Mesenchymal stem cell (in vitro differentiated cells and primary cell): ENCODE measurements around the gene ADAM17. TPM values are rescaled to one million over a fixed set of nuclear protein-coding genes. Genes with fewer than 3 reads are reported as not detected.

Experiments used
- DNase-seq: peaks from one replicate; pipeline ENCODE4 v3.0.0-alpha.2; 2013
- H2AFZ ChIP-seq: one replicate; pipeline ENCODE4 v1.6.1; 2013; ENCODE audit warnings: low read depth, mild to moderate bottlenecking, control low read depth, inconsistent platforms, low read length, moderate library complexity
- H2AK5ac ChIP-seq: 2 replicates; pipeline ENCODE4 v1.6.1; 2013; ENCODE audit warnings: low read length, moderate library complexity, mild to moderate bottlenecking, inconsistent platforms; ENCODE audit not compliant: severe bottlenecking
- H2BK120ac ChIP-seq: one replicate; pipeline ENCODE4 v1.6.1; 2013; ENCODE audit warnings: low read depth, mild to moderate bottlenecking, inconsistent platforms, low read length, moderate library complexity
- H2BK12ac ChIP-seq, 2 experiments: one replicate each; pipeline ENCODE4 v1.6.1; 2013; ENCODE audit warnings: inconsistent platforms in 2 of 2, low read length in 2 of 2, mild to moderate bottlenecking in 2 of 2, moderate library complexity in 2 of 2, control low read depth in 1 of 2
- H2BK15ac ChIP-seq: one replicate; pipeline ENCODE4 v1.6.1; 2013; ENCODE audit warnings: mild to moderate bottlenecking, low read depth, inconsistent platforms; ENCODE audit not compliant: poor library complexity, severe bottlenecking
- H2BK5ac ChIP-seq: 2 replicates; pipeline ENCODE4 v1.6.1; 2013; ENCODE audit warnings: low read depth, mild to moderate bottlenecking, low read length, control low read depth, inconsistent platforms; ENCODE audit not compliant: poor library complexity, severe bottlenecking
- H3K14ac ChIP-seq, 2 experiments: one replicate each; pipeline ENCODE4 v1.6.1; 2013; ENCODE audit warnings: inconsistent platforms in 2 of 2, low read length in 2 of 2, control low read depth in 1 of 2, mild to moderate bottlenecking in 1 of 2, moderate library complexity in 1 of 2
- H3K18ac ChIP-seq, 2 experiments: one replicate each; pipeline ENCODE4 v1.6.1; 2013; ENCODE audit warnings: inconsistent platforms in 2 of 2, low read length in 2 of 2, control low read depth in 1 of 2, low read depth in 1 of 2, mild to moderate bottlenecking in 1 of 2
- H3K23ac ChIP-seq, 2 experiments: one replicate each; pipeline ENCODE4 v1.6.1; 2013; ENCODE audit warnings: inconsistent platforms in 2 of 2, low read length in 2 of 2, mild to moderate bottlenecking in 2 of 2, moderate library complexity in 2 of 2, control low read depth in 1 of 2
- H3K27ac ChIP-seq: 2 replicates; pipeline ENCODE4 v1.5.1; 2013; ENCODE audit warnings: mild to moderate bottlenecking, moderate library complexity, low read length, control low read depth, inconsistent platforms; ENCODE audit not compliant: poor library complexity, severe bottlenecking
- H3K27me3 ChIP-seq, 2 experiments: 2 replicates each; pipeline versions ENCODE4 v1.6.1 to v1.7.0; 2013; ENCODE audit warnings: low read length in 2 of 2, mild to moderate bottlenecking in 2 of 2, moderate library complexity in 2 of 2, control low read depth in 1 of 2, inconsistent platforms in 1 of 2; ENCODE audit not compliant: control insufficient read depth in 1 of 2, insufficient read depth in 1 of 2
- H3K36me3 ChIP-seq, 2 experiments: 2 replicates each; pipeline versions ENCODE4 v1.6.1 to v1.7.0; 2013; ENCODE audit warnings: low read length in 2 of 2, control low read depth in 1 of 2, inconsistent platforms in 1 of 2, low read depth in 1 of 2, mild to moderate bottlenecking in 1 of 2; ENCODE audit not compliant: insufficient read depth in 2 of 2, control insufficient read depth in 1 of 2
- H3K4ac ChIP-seq, 2 experiments: one replicate each; pipeline ENCODE4 v1.6.1; 2013; ENCODE audit warnings: inconsistent platforms in 2 of 2, low read length in 2 of 2, mild to moderate bottlenecking in 2 of 2, moderate library complexity in 2 of 2, control low read depth in 1 of 2, low read depth in 1 of 2
- H3K4me1 ChIP-seq: 2 replicates; pipeline ENCODE4 v1.6.1; 2013; ENCODE audit warnings: low read depth, low read length, control low read depth; ENCODE audit not compliant: control insufficient read depth, insufficient read depth
- H3K4me2 ChIP-seq: 2 replicates; pipeline ENCODE4 v1.6.1; 2013; ENCODE audit warnings: low read length, mild to moderate bottlenecking, inconsistent platforms; ENCODE audit not compliant: poor library complexity, severe bottlenecking
- H3K4me3 ChIP-seq, 2 experiments: 2 replicates each; pipeline versions ENCODE4 v1.5.1 to v1.7.0; 2013; ENCODE audit warnings: low read length in 2 of 2, mild to moderate bottlenecking in 2 of 2, control low read depth in 1 of 2, low read depth in 1 of 2; ENCODE audit not compliant: insufficient read depth in 1 of 2
- H3K79me1 ChIP-seq: replicated peaks from 2 replicates; pipeline ENCODE4 v1.6.1; 2013; ENCODE audit warnings: mild to moderate bottlenecking, control low read depth, low read length, inconsistent platforms; ENCODE audit not compliant: poor library complexity, severe bottlenecking
- H3K9ac ChIP-seq: 2 replicates; pipeline ENCODE4 v1.7.0; 2013; ENCODE audit warnings: mild to moderate bottlenecking, low read length, moderate library complexity
- H3K9me3 ChIP-seq: 2 replicates; pipeline ENCODE4 v1.7.0; 2013; ENCODE audit warnings: mild to moderate bottlenecking, low read length; ENCODE audit not compliant: control insufficient read depth
- H4K8ac ChIP-seq: one replicate; pipeline ENCODE4 v1.6.1; 2013; ENCODE audit warnings: inconsistent platforms, mild to moderate bottlenecking, low read length, moderate library complexity
- H4K91ac ChIP-seq: one replicate; pipeline ENCODE4 v1.6.1; 2013; ENCODE audit warnings: mild to moderate bottlenecking, low read length, inconsistent platforms
- WGBS: methylation state at CpG from one replicate; pipeline ENCODE4 v1.1.7; 2013; ENCODE audit warnings: mixed read lengths; 5-methylcytosine and 5-hydroxymethylcytosine counted together
- polyA plus RNA-seq, 2 experiments: library from polyadenylated mRNA; stranded (reverse); fragments of 200-250 nt; gene quantifications; one replicate each; pipeline ENCODE4 v1.2.3, GENCODE V29; 2013

The ADAM17 gene
- polyA plus RNA-seq (2013, experiment 1 of 2) = 29.8 TPM
- polyA plus RNA-seq (2013, experiment 2 of 2) = 29.7 TPM

GRCh38 chr2:9555297-9556120 is at the start of gene ADAM17:
ADAM17 (minus strand) TSS chr2:9555830; CDS start chr2:9555605, 225 bp downstream.
- H3K18ac ChIP-seq = peak within 1 kb of the TSS; percentile 96 to 97
- H3K4me2 ChIP-seq = peak within 1 kb of the TSS; percentile 82
- H3K14ac ChIP-seq = peak within 1 kb of the TSS; percentile 66 to 95
- peak within 1 kb of the TSS; percentile 100 for H2BK120ac ChIP-seq
- H4K8ac ChIP-seq = peak within 1 kb of the TSS; percentile 99
- H3K9me3 ChIP-seq = no peaks in the 10 kb centered on the region
- H2BK5ac ChIP-seq = peak within 1 kb of the TSS; percentile 96
- peak within 1 kb of the TSS; percentile 87 for H2BK15ac ChIP-seq
- H3K23ac ChIP-seq = peak within 1 kb of the TSS in 1 of 2 experiments; percentile 2
- peak within 1 kb of the TSS; percentile 21 to 78 for H2BK12ac ChIP-seq
- no peaks in the 10 kb centered on the region for H3K27me3 ChIP-seq
- H3K36me3 ChIP-seq = no peaks in the 10 kb centered on the region
- peaks cover 4% of the 10 kb centered on the region for H3K79me1 ChIP-seq
- peaks cover 5% of the 10 kb centered on the region for H3K4me1 ChIP-seq
- peak within 1 kb of the TSS; percentile 98 for H4K91ac ChIP-seq
- peak within 1 kb of the TSS; percentile 96 for H3K27ac ChIP-seq
- H3K9ac ChIP-seq = peak within 1 kb of the TSS; percentile 99
- peak within 1 kb of the TSS; percentile 86 for H2AK5ac ChIP-seq
- peak; percentile 97 for DNase-seq
- H2AFZ ChIP-seq = peak within 1 kb of the TSS; percentile 8
- H3K4me3 ChIP-seq = peak within 1 kb of the TSS; percentile 83 to 98
- WGBS = under 1% methylated on average over 66 of the region's 73 CpGs
- peak within 1 kb of the TSS; percentile 93 to 97 for H3K4ac ChIP-seq

- Histone ChIP-seq H3K9ac (no peak overlapping the region), H3K9me3 (peaks cover 27% of the 10 kb centered on the region), H2AFZ (no peak overlapping the region), H3K23ac (no peak overlapping the region), H4K8ac (no peak overlapping the region), H2BK120ac (no peak overlapping the region), H2BK15ac (no peak overlapping the region), H3K14ac (peak overlapping the region in 1 of 2 experiments; percentile 11), H3K18ac (no peak overlapping the region), H2BK12ac (peak overlapping the region in 1 of 2 experiments; percentile 10), H3K79me1 (peaks cover 2% of the 10 kb centered on the region), H3K27ac (no peak overlapping the region), H3K4ac (no peak overlapping the region), H3K27me3 (no peaks in the 10 kb centered on the region), H3K36me3 (peaks cover 16 to 44% of the 10 kb centered on the region in 2 experiments), H3K4me2 (no peak overlapping the region), H2AK5ac (no peak overlapping the region), H2BK5ac (no peak overlapping the region), H4K91ac (no peak overlapping the region), H3K4me1 (peaks cover 2% of the 10 kb centered on the region), H3K4me3 (no peak overlapping the region)
- WGBS = 100% methylated on average over 2 of the region's 3 CpGs
- no peak for DNase-seq
Observed at GRCh38 chr2:9602412-9602811, 46.8 kb upstream of the ADAM17 start.

DNA sequence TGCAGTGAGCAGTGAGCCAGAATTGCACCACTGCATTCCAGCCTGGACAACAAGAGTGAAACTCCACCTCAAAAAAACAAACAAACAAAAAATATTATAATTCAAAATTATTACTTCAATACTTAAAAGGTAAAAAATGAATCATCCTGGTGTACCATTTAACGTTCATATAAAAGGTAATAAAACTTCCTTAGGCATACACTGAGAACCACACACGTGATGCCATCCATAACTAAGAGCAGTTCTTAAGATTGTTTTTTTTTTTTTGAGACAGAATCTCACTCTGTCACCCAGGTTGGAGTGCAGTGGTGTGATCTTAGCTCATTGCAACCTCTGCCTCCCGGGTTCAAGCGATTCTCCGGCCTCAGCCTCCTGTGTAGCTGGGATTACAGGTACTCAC is 45.8 kb upstream of the ADAM17 start:
- no peaks in the 10 kb centered on the region for H3K27me3 ChIP-seq

GRCh38 chr2:9599430-9599829 is 43.8 kb upstream of the ADAM17 start:
- H2BK12ac ChIP-seq = no peak overlapping the region
- no peak overlapping the region for H2BK120ac ChIP-seq
- H3K9ac ChIP-seq = no peak overlapping the region
- H2BK5ac ChIP-seq = no peak overlapping the region
- no peak for DNase-seq
- H3K23ac ChIP-seq = no peak overlapping the region
- no peak overlapping the region for H3K18ac ChIP-seq
- no peak overlapping the region for H3K4ac ChIP-seq
- no peak overlapping the region for H3K14ac ChIP-seq
- no peak overlapping the region for H2BK15ac ChIP-seq
- peaks cover 27% of the 10 kb centered on the region for H3K9me3 ChIP-seq
- H3K36me3 ChIP-seq = peaks cover 19 to 48% of the 10 kb centered on the region in 2 experiments
- H3K4me1 ChIP-seq = peaks cover 3% of the 10 kb centered on the region
- H2AFZ ChIP-seq = no peak overlapping the region
- H4K8ac ChIP-seq = no peak overlapping the region
- WGBS = 95% methylated on average over 1 of the region's 1 CpG
- no peak overlapping the region for H4K91ac ChIP-seq
- no peak overlapping the region for H3K4me2 ChIP-seq
- peaks cover 2% of the 10 kb centered on the region for H3K79me1 ChIP-seq
- no peak overlapping the region for H2AK5ac ChIP-seq
- H3K27me3 ChIP-seq = no peaks in the 10 kb centered on the region
- H3K27ac ChIP-seq = no peak overlapping the region
- peak overlapping the region in 1 of 2 experiments; percentile 11 for H3K4me3 ChIP-seq

More for the DNA sequence above, 45.8 kb upstream of the ADAM17 start:
- H3K23ac ChIP-seq = no peak overlapping the region
- H3K27ac ChIP-seq = no peak overlapping the region
- no peak overlapping the region for H3K4me3 ChIP-seq
- peaks cover 2% of the 10 kb centered on the region for H3K4me1 ChIP-seq
- no peak overlapping the region for H2BK15ac ChIP-seq
- H3K36me3 ChIP-seq = peaks cover 19 to 49% of the 10 kb centered on the region in 2 experiments
- no peak overlapping the region for H4K8ac ChIP-seq
- H3K14ac ChIP-seq = no peak overlapping the region
- H2BK12ac ChIP-seq = no peak overlapping the region
- H3K9ac ChIP-seq = no peak overlapping the region
- WGBS = 98% methylated on average over 3 of the region's 5 CpGs
- H3K79me1 ChIP-seq = peaks cover 2% of the 10 kb centered on the region
- no peak for DNase-seq
- H3K4ac ChIP-seq = no peak overlapping the region
- H3K4me2 ChIP-seq = no peak overlapping the region
- H2AK5ac ChIP-seq = no peak overlapping the region
- H3K9me3 ChIP-seq = peaks cover 27% of the 10 kb centered on the region
- H2AFZ ChIP-seq = no peak overlapping the region
- H2BK120ac ChIP-seq = no peak overlapping the region
- H4K91ac ChIP-seq = no peak overlapping the region
- H2BK5ac ChIP-seq = no peak overlapping the region
- H3K18ac ChIP-seq = no peak overlapping the region
